ENCODE results near the gene SLC39A7. TPM values are rescaled to one million over a fixed set of nuclear protein-coding genes. Genes with fewer than 3 reads are reported as not detected.

The SLC39A7 gene
- total RNA-seq, 5 donors from 2014 or later (not counting 1 experiment from before 2014, with no cell fraction given) = 19.1 to 44.0 (median 41.3) TPM

DNA sequence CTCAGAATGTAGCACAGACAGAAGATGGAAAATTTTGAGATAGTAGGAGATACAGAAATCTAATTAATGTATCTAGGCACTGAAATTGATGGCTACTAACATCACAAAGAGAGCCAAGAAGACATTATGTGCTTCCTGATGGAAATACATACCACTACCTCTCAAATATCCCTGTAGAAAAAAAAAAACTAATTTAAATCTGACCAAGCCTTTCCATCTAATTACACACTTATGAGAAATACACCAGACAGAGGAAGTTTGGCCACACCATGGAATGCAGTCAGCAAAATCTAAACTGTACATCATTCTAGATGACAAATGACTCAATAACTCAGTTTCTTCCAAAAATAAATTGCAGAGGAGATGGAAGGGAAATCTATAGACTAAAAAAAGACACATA lies 52.1 kb downstream of the SLC39A7 start:
- Mint-ChIP-seq H3K27me3 (no peaks in the 10 kb centered on the region), H3K4me3 (no peak overlapping the region), H3K4me1 (peaks cover 38 to 39% (median 38%) of the 10 kb centered on the region in 3 donors), H3K36me3 (peaks cover 5% of the 10 kb centered on the region), H3K27ac (no peak overlapping the region), H3K9me3 (no peaks in the 10 kb centered on the region)
- no peak overlapping the region for H3K4me3 ChIP-seq (ENCODE audit: control insufficient read depth in 1 of 2, extremely low read depth in 1 of 2, low read length in 1 of 2)
- no peaks in the 10 kb centered on the region for H3K27me3 ChIP-seq (replicated peaks in 1 of 2; ENCODE audit: control insufficient read depth in 2 of 2, extremely low read depth in 1 of 2, insufficient read depth in 2 of 2, low read length in 1 of 2)
- peaks cover 0 to 19% of the 10 kb centered on the region in 2 donors for H3K36me3 ChIP-seq (ENCODE audit: control insufficient read depth in 2 of 2, extremely low read depth in 1 of 2, insufficient read depth in 1 of 2, low read length in 1 of 2)
- ChIA-PET CTCF (interaction anchor here in 1 of 2 donors (0.7 kb wide), 1 partner anchor 88 kb away, joined by 3 read pairs; no protein-coding TSS in a partner anchor), POLR2A (interaction anchor here in 1 of 2 donors (0.7 kb wide), 1 partner anchor 309 kb away, joined by 9 read pairs; no protein-coding TSS in a partner anchor)
- peaks cover 19 to 30% of the 10 kb centered on the region in 2 experiments for H3K4me1 ChIP-seq (ENCODE audit: control insufficient read depth in 1 of 2, extremely low read depth in 1 of 2, insufficient read depth in 2 of 2, low read length in 2 of 2)
- H3K27ac ChIP-seq (ENCODE audit: low read length) = no peak overlapping the region
- ATAC-seq (replicated peaks in 1 of 4) (no peak), DNase-seq (no peak)
- no peaks in the 10 kb centered on the region for H3K9me3 ChIP-seq

Other genes with a start within 250 kb of the SLC39A7 start
- 10 to 100 TPM; 22.3 to 37.8 (median 27.5) TPM for gene HLA-DMA, start 247.8 kb upstream of the SLC39A7 start, total RNA-seq
- gene BRD2, start 232.3 kb upstream of the SLC39A7 start, total RNA-seq = 100 to 1,000 TPM; 320 to 383 (median 358) TPM
- gene HLA-DOA, start 191.3 kb upstream of the SLC39A7 start, total RNA-seq = 10 to 100 TPM in 3 of 5 donors, 1 to 10 TPM in 2; 6.1 to 17.0 (median 13.4) TPM
- 10 to 100 TPM; 29.6 to 68.4 (median 35.9) TPM for gene HLA-DPA1, start 127.2 kb upstream of the SLC39A7 start, total RNA-seq
- 10 to 100 TPM; 41.2 to 78.9 (median 58.4) TPM for gene HLA-DPB1, start 124.9 kb upstream of the SLC39A7 start, total RNA-seq
- gene COL11A2, start 8.4 kb upstream of the SLC39A7 start, total RNA-seq = 1 to 10 TPM; 1.3 to 9.7 (median 2.7) TPM
- 100 to 1,000 TPM in 2 of 5 donors, 10 to 100 TPM in 3; 65.5 to 104 (median 96.4) TPM for gene RXRB, start 202 bp upstream of the SLC39A7 start, total RNA-seq
- 10 to 100 TPM; 13.9 to 27.7 (median 24.4) TPM for gene HSD17B8, start 3.8 kb downstream of the SLC39A7 start, total RNA-seq
- 10 to 100 TPM; 37.7 to 43.8 (median 42.6) TPM for gene RING1, start 7.6 kb downstream of the SLC39A7 start, total RNA-seq
- 100 to 1,000 TPM in 1 of 5 donors, 10 to 100 TPM in 4; 81.4 to 100 (median 87.6) TPM for gene VPS52, start 71.0 kb downstream of the SLC39A7 start, total RNA-seq
- 1,000 to 10,000 TPM; 3,249 to 4,871 (median 4,590) TPM for gene RPS18, start 71.2 kb downstream of the SLC39A7 start, total RNA-seq
- gene B3GALT4, start 76.3 kb downstream of the SLC39A7 start, total RNA-seq = 10 to 100 TPM; 12.2 to 47.2 (median 40.4) TPM
- 10 to 100 TPM; 38.3 to 74.4 (median 60.4) TPM for gene WDR46, start 88.4 kb downstream of the SLC39A7 start, total RNA-seq
- 10 to 100 TPM; 16.1 to 51.4 (median 40.5) TPM for gene PFDN6, start 88.7 kb downstream of the SLC39A7 start, total RNA-seq
- 10 to 100 TPM; 55.9 to 72.0 (median 66.0) TPM for gene RGL2, start 98.1 kb downstream of the SLC39A7 start, total RNA-seq
- gene TAPBP, start 113.2 kb downstream of the SLC39A7 start, total RNA-seq = 100 to 1,000 TPM; 224 to 271 (median 254) TPM
- 10 to 100 TPM; 17.6 to 32.0 (median 26.3) TPM for gene ZBTB22, start 116.9 kb downstream of the SLC39A7 start, total RNA-seq
- 10 to 100 TPM; 36.3 to 91.4 (median 87.7) TPM for gene DAXX, start 122.1 kb downstream of the SLC39A7 start, total RNA-seq
- 1 to 10 TPM; 1.1 to 2.9 (median 1.8) TPM for gene KIFC1, start 191.0 kb downstream of the SLC39A7 start, total RNA-seq
- 100 to 1,000 TPM; 169 to 372 (median 175) TPM for gene PHF1, start 210.1 kb downstream of the SLC39A7 start, total RNA-seq
- gene CUTA, start 217.2 kb downstream of the SLC39A7 start, total RNA-seq = 100 to 1,000 TPM; 169 to 184 (median 176) TPM
- 100 to 1,000 TPM in 1 of 5 donors, 10 to 100 TPM in 4; 51.2 to 111 (median 64.5) TPM for gene SYNGAP1, start 219.2 kb downstream of the SLC39A7 start, total RNA-seq